HG03135 (cell line): ENCODE results near the gene RNF213.
"Not testable (repeated sequence)": the region's sequence is repeated elsewhere in the genome, so short reads cannot be mapped to it uniquely, and the experiment has no call there.

Source experiments
- ATAC-seq: cut with Tn5 transposase; IDR thresholded peaks from one replicate; pipeline ENCODE4 v1.9.1; 2021; ENCODE audit warnings: mild to moderate bottlenecking, moderate library complexity; ENCODE audit not compliant: unreplicated experiment

Gene RNF213

DNA sequence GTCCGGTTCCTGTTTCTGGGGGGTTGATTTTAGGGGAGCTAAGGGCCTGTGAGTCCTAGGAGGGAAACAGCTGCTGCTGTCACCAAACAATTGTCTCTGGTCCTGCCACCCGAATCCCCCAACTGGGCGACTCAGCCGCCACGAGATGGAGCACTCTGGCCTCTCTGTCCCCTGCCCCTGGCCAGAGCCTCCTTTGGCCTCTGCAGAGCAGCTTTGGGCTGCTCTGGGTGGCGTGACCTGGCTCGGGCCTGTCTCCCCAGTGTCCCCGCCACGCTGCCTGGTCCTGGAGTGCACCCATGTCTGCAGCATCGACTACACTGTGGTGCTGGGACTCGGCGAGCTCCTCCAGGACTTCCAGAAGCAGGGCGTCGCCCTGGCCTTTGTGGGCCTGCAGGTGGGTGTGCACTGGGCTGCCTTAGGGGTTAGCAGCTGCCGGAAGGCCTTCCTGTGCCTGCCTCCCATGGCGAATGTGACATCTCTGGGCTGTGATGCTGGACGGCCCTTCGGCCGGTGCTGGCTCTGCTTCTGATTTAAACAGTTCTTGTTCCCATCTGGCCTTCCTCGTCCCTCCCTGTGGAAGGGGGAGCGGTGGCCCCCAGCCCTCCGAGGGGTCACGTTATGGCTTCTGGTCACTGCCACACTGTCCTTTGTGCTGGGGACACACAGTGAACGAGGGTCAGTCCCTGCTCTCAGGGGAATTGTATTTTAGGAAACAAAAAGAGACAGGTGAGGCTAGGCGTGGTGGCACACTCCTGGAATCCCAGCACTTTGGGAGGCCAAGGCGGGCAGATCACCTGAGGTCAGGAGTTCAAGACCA is 11.6 kb upstream of the RNF213 start:
- no peak for ATAC-seq

- no peak for ATAC-seq
Observed at GRCh38 chr17:80251966-80252365, 8.7 kb upstream of the RNF213 start.

DNA sequence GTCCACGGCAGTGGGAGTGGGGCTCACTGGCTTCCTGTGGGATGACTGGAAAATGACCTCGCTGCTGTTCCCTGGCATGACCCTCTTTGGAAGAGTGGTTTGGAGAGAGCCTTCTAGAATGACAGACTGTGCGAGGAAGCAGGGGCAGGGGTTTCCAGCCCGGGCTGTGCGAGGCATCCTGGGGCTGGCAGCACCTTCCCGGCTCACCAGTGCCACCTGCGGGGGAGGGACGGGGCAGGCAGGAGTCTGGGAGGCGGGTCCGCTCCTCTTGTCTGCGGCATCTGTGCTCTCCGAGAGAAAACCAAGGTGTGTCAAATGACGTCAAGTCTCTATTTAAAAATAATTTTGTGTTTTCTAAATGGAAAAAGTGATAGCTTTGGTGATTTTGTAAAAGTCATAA is 7.8 kb upstream of the RNF213 start:
- ATAC-seq = no peak

GRCh38 chr17:80253631-80254395 is 6.8 kb upstream of the RNF213 start:
- ATAC-seq = no peak

- peak; percentile 46 for ATAC-seq
Observed at GRCh38 chr17:80254396-80255251, 6.0 kb upstream of the RNF213 start.

GRCh38 chr17:80256034-80256350 is 4.7 kb upstream of the RNF213 start:
- no peak for ATAC-seq

DNA sequence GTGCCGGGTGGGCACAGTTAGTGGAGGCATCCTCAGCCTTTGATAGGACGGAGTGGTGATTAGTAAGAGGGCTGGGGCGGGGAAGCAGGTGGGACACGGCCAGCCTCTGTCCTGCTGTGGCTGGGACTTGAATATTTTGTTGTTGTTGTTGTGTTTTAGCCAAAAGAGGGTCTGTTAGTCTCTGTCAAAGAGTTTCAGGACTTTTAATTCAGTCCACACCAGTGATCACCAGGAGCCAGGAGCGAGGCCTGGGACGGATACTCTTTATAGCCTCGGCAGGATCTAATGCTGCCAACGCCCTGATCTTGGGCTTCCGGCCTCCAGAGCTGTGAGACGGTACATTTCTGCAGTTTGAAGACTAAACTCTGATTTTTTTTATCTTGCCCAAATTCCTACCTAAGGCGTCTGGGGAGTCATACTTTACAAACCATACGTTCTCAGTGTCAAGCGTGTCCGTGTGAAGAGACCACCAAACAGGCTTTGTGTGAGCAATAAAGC is 2.9 kb upstream of the RNF213 start:
- no peak for ATAC-seq

- not testable (repeated sequence) for ATAC-seq
Observed at GRCh38 chr17:80258296-80258695, 2.4 kb upstream of the RNF213 start.

DNA sequence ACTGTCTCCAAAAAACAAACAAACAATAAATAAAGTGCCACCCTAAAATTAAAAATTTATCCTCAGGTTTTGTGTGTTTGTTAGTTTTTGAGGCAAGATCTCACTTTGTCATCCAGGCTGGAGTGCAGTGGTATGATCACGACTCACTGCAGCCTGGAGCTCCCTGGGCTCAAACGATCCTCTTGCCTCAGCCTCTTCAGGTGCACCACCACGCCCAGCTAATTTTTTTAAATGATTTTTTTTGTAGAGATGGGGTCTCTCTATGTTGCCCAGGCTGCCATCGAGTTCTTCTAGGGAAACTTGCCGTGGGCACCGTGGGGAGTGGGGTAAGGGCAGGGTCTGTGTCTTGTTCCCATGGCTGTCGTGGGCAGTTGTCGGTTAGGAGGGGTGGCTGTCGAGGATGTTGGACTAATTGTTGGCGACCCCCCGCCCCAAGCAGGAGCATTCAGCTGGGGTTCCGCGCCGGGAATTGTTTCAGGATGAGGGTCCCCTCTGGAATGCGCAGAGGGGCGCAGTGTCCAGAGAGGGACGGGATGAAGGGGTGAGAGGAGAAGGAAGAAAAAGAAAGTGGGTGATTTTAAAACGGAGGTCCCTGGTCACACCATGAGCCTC is 1.1 kb upstream of the RNF213 start:
- ATAC-seq = no peak

DNA sequence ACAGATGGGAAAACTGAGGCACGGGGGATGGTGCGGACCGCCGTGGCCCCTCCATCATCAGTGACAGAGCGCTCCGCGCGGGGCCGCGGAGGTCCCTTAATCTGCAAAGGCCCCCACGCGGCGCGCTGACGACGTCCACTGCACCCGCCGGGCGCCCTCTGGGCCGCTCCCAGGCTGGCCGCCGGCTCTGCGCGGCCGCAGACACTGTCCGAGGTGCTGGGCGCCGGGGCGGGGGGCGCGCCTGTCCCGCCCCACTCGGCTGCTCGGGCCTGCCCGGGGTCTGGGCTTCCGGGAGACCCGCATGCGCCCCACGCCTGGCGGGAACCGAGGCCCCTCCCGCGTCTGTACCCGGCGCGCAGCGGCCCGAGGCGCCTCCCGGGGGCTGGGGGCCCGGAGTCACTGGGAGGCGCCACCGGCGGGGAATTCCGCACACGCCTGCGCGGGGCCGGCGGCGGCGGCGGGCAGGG is 550 bp upstream of the RNF213 start:
- no peak for ATAC-seq

DNA sequence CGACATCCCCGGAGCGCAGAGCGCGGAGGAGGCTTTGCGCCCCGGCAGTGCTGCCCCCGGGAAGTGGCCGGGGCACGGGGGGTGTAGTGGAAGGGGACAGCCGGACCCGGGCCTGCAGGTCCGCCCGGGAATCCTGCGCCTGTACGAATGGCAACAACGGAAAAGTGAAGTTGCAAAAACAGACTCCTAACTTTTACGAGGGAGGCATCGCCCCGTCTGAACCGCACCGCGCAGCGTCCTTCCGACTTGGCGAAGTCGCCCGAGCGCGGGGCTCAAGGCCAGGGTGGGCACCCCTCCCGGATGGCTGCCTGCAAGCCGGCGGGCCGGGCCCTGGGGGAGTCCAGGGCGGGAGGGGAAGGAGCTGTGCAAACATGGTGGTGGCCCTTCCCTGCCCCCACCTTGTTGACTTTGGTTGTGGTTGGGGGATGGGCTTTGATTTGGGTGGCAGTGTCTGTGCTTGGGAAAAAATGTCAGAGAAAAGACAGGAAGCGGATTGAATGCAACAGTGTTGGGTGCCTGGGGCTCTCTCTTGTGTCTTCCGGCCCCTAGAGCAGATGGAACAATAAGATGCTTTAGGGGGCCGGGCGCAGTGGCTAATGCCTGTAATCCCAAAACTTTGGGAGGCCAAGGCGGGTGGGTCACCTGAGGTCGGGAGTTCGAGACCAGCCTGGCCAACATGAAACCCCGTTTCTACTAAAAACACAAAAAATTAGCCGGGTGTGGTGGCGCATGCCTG is 675 bp downstream of the RNF213 start:
- ATAC-seq = no peak

- ATAC-seq = no peak
Observed at GRCh38 chr17:80261895-80262279, 1.2 kb downstream of the RNF213 start.

DNA sequence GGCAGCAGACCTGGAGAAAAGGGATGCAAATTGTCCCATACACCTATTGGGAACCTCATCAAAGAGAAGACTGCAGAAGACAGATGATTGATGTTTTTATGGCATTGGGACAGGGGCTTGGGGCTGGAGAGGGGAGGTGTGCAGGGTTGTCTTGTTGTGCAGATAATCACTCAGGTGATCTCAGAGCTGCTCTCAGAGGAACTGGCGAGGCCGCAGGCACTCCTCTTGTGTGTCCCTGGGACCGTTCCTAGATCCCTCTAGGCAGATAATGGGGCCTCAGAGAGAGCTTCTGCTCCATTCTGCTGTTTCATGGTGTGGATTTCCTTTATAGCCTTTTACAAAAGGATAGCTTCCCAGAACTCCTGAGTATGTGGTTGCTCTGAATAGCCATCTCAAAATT is 1.6 kb downstream of the RNF213 start:
- no peak for ATAC-seq

DNA sequence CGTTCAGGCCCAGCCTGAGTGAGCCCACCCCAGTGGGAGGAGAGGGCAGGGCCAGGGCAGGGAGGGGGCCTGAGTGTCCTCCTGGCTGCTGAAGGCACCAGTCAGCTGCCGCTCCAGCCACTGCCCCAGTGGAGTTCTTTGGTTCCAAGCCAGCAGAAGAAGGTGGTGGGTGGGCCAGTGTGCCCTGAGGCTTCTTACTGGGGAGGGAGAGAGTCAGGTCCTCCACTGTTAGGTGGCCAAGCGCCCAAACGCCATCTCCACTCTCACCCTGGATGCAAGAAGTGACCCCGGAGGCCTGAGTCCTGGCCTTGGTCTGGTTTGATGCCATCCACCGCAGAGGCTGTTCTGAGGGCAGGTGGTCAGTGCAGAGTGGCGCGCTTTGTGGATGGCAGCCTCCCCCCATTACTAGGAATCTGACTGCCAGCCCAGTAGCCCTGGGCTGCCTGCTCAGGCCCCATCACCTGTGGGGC is 2.2 kb downstream of the RNF213 start:
- ATAC-seq = no peak

DNA sequence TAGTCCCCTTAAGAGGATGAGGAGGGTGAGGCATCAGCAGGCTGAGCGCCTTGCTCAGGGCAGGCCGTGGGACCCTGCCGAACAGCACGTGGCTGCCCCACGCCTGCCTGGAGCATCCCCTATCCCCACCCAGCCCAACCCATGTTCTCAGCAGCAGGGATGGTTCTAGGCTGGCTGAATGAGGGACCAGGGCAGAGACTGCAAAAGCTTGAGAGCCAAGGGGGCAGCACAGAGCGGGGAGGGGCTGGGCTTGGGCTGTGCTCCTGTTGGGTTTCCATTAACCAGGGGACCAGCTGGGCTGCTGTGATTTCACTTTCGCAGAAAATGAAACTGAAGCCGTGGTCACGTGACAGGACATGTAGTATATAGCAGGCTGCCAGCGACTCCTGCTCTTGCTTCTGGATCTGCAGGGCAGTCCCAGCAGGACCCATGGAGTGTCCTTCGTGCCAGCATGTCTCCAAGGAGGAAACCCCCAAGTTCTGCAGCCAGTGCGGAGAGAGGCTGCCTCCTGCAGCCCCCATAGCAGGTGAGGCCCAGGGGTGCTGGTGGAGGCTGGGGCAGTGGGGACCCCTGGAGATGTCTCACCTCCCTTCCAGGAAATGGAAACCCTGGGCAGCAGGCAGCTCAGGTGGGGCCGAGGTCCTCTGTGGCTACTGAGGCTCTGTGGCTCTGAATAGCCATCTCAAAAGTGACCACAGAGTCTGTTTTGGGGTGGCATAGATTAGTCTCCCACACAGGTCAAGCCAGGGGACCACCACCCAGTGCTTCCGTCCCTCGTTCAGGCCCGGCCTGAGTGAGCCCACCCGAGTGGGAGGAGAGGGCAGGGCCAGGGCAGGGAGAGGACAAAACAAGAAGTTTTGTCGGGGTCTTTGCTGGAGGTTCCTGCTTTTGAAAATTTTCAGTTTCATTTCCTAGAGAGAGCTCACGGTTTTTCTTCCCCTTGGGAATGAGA is 2.9 kb downstream of the RNF213 start:
- ATAC-seq = peak; percentile 46

GRCh38 chr17:80264205-80265075 is 3.8 kb downstream of the RNF213 start:
- no peak for ATAC-seq

DNA sequence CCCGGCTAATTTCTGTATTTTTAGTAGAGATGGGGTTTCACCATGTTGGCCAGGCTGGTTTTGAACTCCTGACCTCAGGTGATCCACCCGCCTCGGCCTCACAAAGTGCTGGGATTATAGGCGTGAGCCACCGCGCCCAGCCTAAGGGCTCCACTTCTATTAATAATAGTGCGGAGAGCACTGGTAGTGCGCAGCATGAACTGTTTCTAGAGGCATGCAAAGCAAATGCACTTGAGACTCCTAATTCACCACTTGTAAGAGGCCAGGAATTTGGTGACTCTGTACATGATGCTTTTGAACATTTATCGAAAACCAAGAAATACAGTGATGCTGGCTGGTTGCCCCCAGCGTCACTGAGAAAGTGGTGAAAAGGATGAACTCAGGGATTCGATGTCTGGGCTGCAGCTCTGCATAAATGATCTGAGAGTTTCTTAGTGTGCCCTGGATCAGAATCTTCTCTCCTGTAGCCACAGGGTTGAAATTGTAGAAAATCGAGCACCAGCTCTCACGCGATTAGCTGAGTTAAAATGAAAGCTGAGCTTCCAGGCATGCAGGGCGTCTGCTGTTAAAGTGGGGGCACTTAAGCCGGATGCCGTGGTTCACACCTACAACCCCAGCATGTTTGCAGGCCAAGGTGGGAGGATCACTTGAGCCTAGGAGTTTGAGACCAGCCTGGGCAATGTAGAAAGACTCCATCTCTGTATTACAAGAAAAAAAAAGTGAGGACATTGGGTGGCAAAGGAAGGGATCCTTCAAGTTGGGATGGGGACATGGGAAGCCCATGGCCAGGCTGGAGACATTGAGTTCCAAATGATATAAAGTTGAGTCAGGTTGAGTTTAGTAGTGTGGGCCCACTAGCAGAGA is 4.8 kb downstream of the RNF213 start:
- no peak for ATAC-seq
